H1 (cell line): ENCODE data around the gene NAV2. TPM values are rescaled to one million over a fixed set of nuclear protein-coding genes. Genes with fewer than 3 reads are reported as not detected.

Source experiments
- CTCF ChIA-PET: fragments of 300-600 bp; sonication (Branson Sonifier 250); formaldehyde crosslinking; loops from one replicate; lab custom pipeline; 2021; ENCODE audit not compliant: partially characterized antibody; lab: Charles Lee
- POLR2A ChIA-PET: fragments of 300-600 bp; sonication (Branson Sonifier 250); formaldehyde crosslinking; loops from one replicate; lab custom pipeline; 2021; ENCODE audit warnings: inconsistent platforms; ENCODE audit not compliant: partially characterized antibody; lab: Charles Lee
- DNase-seq, 2 experiments: peaks; one replicate each; pipeline versions ENCODE4 v3.0.0 to v3.0.0-alpha.2; 2010 to 2022; ENCODE audit warnings: low spot score in 2 of 2, low read depth in 1 of 2, mixed read lengths in 1 of 2
- FAIRE-seq: peaks from 2 replicates; lab custom pipeline; 2011; peaks lifted over from hg19 to GRCh38; lab: Jason Lieb, UNC
- H2AFZ ChIP-seq: 2 replicates; pipeline ENCODE4 v1.8.1; 2012; ENCODE audit warnings: low read length, inconsistent platforms
- H2AK5ac ChIP-seq: 2 replicates; pipeline ENCODE4 v1.6.1; 2013; ENCODE audit warnings: low read depth, low read length
- H2BK120ac ChIP-seq: replicated peaks from 2 replicates; pipeline ENCODE3; 2013; ENCODE audit warnings: low read depth, low read length, inconsistent platforms
- H2BK12ac ChIP-seq: 2 replicates; pipeline ENCODE4 v1.6.1; 2013; ENCODE audit warnings: low read depth, low read length
- H2BK15ac ChIP-seq: 2 replicates; pipeline ENCODE4 v1.6.1; 2013; ENCODE audit warnings: low read length
- H2BK20ac ChIP-seq: 2 replicates; pipeline ENCODE4 v1.6.1; 2013; ENCODE audit warnings: low read length
- H2BK5ac ChIP-seq: 2 replicates; pipeline ENCODE4 v1.6.1; 2013; ENCODE audit warnings: low read depth, low read length
- H3K14ac ChIP-seq: 2 replicates; pipeline ENCODE4 v1.6.1; 2013; ENCODE audit warnings: inconsistent platforms; ENCODE audit not compliant: insufficient read length
- H3K18ac ChIP-seq: 2 replicates; pipeline ENCODE4 v1.6.1; 2013; ENCODE audit warnings: low read length; ENCODE audit errors: extremely low read depth
- H3K23ac ChIP-seq: 2 replicates; pipeline ENCODE4 v1.6.1; 2013; ENCODE audit warnings: inconsistent platforms; ENCODE audit not compliant: insufficient read length
- H3K23me2 ChIP-seq: 2 replicates; pipeline ENCODE4 v1.6.1; 2013; ENCODE audit warnings: low read depth, low read length
- H3K27ac ChIP-seq: 2 replicates; pipeline ENCODE4 v1.6.1; 2011; ENCODE audit warnings: low read depth, low read length, inconsistent platforms
- H3K27me3 ChIP-seq, 4 experiments: replicated peaks in 1 of 4; 1 replicate in 1 of 4; 2 replicates in 3 of 4; pipeline versions ENCODE4 v1.6.1 to v1.8.1; 2011 to 2013; ENCODE audit warnings: low read length in 3 of 4, mild to moderate bottlenecking in 3 of 4, inconsistent platforms in 2 of 4, mixed read lengths in 2 of 4, moderate library complexity in 1 of 4; ENCODE audit not compliant: control insufficient read depth in 3 of 4, insufficient read depth in 3 of 4; ENCODE audit errors: extremely low read depth in 1 of 4
- H3K36me3 ChIP-seq, 4 experiments: 2 replicates each; pipeline versions ENCODE4 v1.6.1 to v1.8.1; 2011 to 2013; ENCODE audit warnings: mild to moderate bottlenecking in 4 of 4, low read length in 3 of 4, moderate library complexity in 2 of 4, control low read depth in 1 of 4, inconsistent platforms in 1 of 4; ENCODE audit not compliant: insufficient read depth in 4 of 4, control insufficient read depth in 2 of 4
- H3K4ac ChIP-seq: replicated peaks from 2 replicates; pipeline ENCODE3; 2013; ENCODE audit warnings: low read length, low read depth, mixed read lengths, inconsistent platforms; ENCODE audit not compliant: insufficient read length
- H3K4me1 ChIP-seq, 4 experiments: replicated peaks in 1 of 4; 1 replicate in 1 of 4; 2 replicates in 3 of 4; pipeline versions ENCODE4 v1.6.1 to v1.8.1; 2011 to 2013; ENCODE audit warnings: low read length in 3 of 4, inconsistent platforms in 2 of 4, mixed read lengths in 1 of 4; ENCODE audit not compliant: insufficient read depth in 4 of 4, control insufficient read depth in 3 of 4
- H3K4me2 ChIP-seq, 2 experiments: 2 replicates each; pipeline versions ENCODE4 v1.6.1 to v1.8.1; 2011 to 2013; ENCODE audit warnings: low read depth in 2 of 2, low read length in 2 of 2, control low read depth in 1 of 2, inconsistent platforms in 1 of 2, mild to moderate bottlenecking in 1 of 2; ENCODE audit not compliant: insufficient read depth in 1 of 2
- H3K4me3 ChIP-seq, 4 experiments: fragments of 200-600, 300-600 bp in 1 of 4; sonication (generic), shearing (Covaris generic), sonication (Bioruptor Twin) in 1 of 4; 2 replicates each; pipeline versions ENCODE4 v1.5.1 to v1.8.1; 2011 to 2016; ENCODE audit warnings: low read length in 4 of 4, low read depth in 3 of 4, control low read depth in 2 of 4, inconsistent platforms in 2 of 4, mild to moderate bottlenecking in 2 of 4, mixed read lengths in 1 of 4, moderate library complexity in 1 of 4; ENCODE audit not compliant: insufficient read depth in 2 of 4; ENCODE audit errors: extremely low read depth in 1 of 4
- H3K56ac ChIP-seq: replicated peaks from 2 replicates; pipeline ENCODE3; 2013; ENCODE audit warnings: low read depth, mild to moderate bottlenecking, mixed read lengths, low read length, inconsistent platforms; ENCODE audit not compliant: insufficient read length
- H3K79me1 ChIP-seq: 2 replicates; pipeline ENCODE4 v1.6.1; 2013; ENCODE audit warnings: low read depth, low read length, control low read depth
- H3K79me2 ChIP-seq, 2 experiments: 2 replicates each; pipeline versions ENCODE4 v1.6.1 to v1.8.1; 2012 to 2013; ENCODE audit warnings: low read length in 2 of 2, mild to moderate bottlenecking in 2 of 2, inconsistent platforms in 1 of 2; ENCODE audit not compliant: insufficient read depth in 2 of 2, control insufficient read depth in 1 of 2
- H3K9ac ChIP-seq, 4 experiments: replicated peaks in 1 of 4; 1 replicate in 1 of 4; 2 replicates in 3 of 4; pipeline versions ENCODE4 v1.6.1 to v1.8.1; 2011 to 2013; ENCODE audit warnings: low read depth in 3 of 4, low read length in 3 of 4, control low read depth in 2 of 4, mild to moderate bottlenecking in 2 of 4, moderate library complexity in 2 of 4, inconsistent platforms in 1 of 4; ENCODE audit errors: extremely low read depth in 1 of 4
- H3K9me3 ChIP-seq, 2 experiments: 2 replicates each; pipeline versions ENCODE4 v1.6.1 to v1.8.1; 2012 to 2013; ENCODE audit warnings: mild to moderate bottlenecking in 2 of 2, moderate library complexity in 2 of 2, control low read depth in 1 of 2, inconsistent platforms in 1 of 2, low read depth in 1 of 2, low read length in 1 of 2, mixed read lengths in 1 of 2; ENCODE audit not compliant: insufficient read depth in 2 of 2
- H4K20me1 ChIP-seq, 2 experiments: replicated peaks in 1 of 2; 2 replicates each; pipeline versions ENCODE3 to v1.8.1; 2011 to 2013; ENCODE audit warnings: inconsistent platforms in 2 of 2, low read length in 2 of 2, mild to moderate bottlenecking in 1 of 2; ENCODE audit not compliant: insufficient read depth in 2 of 2, control insufficient read depth in 1 of 2
- H4K5ac ChIP-seq: 2 replicates; pipeline ENCODE4 v1.6.1; 2013; ENCODE audit warnings: low read length, low read depth, mixed read lengths, inconsistent platforms; ENCODE audit not compliant: insufficient read length
- H4K8ac ChIP-seq: 2 replicates; pipeline ENCODE4 v1.8.0; 2013; ENCODE audit warnings: mild to moderate bottlenecking, moderate library complexity, low read length, inconsistent platforms; ENCODE audit not compliant: insufficient read depth; ENCODE audit errors: extremely low read depth
- H4K91ac ChIP-seq: replicated peaks from 2 replicates; pipeline ENCODE3; 2013; ENCODE audit warnings: low read length, mixed read lengths, inconsistent platforms; ENCODE audit not compliant: insufficient read length
- JUND ChIP-seq: IDR thresholded peaks from 2 replicates; pipeline ENCODE4 v1.6.1; 2011; ENCODE audit warnings: mild to moderate bottlenecking, improper control_type of control experiment, low read length
- KDM5A ChIP-seq: fragments of 200-600 bp; IDR thresholded peaks from 2 replicates; pipeline ENCODE4 v1.7.1; 2012; ENCODE audit warnings: mild to moderate bottlenecking, low read length, inconsistent platforms, mixed read lengths
- TEAD4 ChIP-seq: IDR thresholded peaks from 2 replicates; pipeline ENCODE4 v1.6.1; 2012; ENCODE audit warnings: low read depth, low read length, inconsistent platforms, mixed read lengths
- ZNF274 ChIP-seq: IDR thresholded peaks from 2 replicates; pipeline ENCODE4 v1.7.0; 2012; ENCODE audit warnings: low read length, borderline replicate concordance; ENCODE audit errors: extremely low read depth
- WGBS, 2 experiments: shearing (Covaris generic) in 1 of 2; methylation state at CpG; one replicate each; pipeline versions ENCODE4 v1.1.6 to v1.1.7; 2013 to 2015; ENCODE audit warnings: low lambda C conversion rate in 2 of 2, mixed read lengths in 2 of 2, inconsistent platforms in 1 of 2, low coverage in 1 of 2, missing lambda C conversion rate in 1 of 2; ENCODE audit not compliant: insufficient replicate concordance in 2 of 2, insufficient coverage in 1 of 2, insufficient read length in 1 of 2; ENCODE audit errors: extremely low coverage in 1 of 2, missing lambda C conversion rate in 1 of 2; 5-methylcytosine and 5-hydroxymethylcytosine counted together
- polyA plus RNA-seq, 7 experiments: library from polyadenylated mRNA; depleted of rRNA in 3 of 7; stranded (reverse) in 5 of 7; unstranded in 2 of 7; fragments of >200 nt in 5 of 7; fragments of 200-250 nt in 2 of 7; gene quantifications; 1 replicate in 5 of 7; 2 replicates in 1 of 7; 4 replicates in 1 of 7; pipeline versions ENCODE4 v1.2.1 to v1.2.3, GENCODE V29; 2011 to 2013; ENCODE audit warnings: missing spikeins in 2 of 7, mixed read lengths in 2 of 7
- total RNA-seq: library from RNA; stranded (reverse); fragmentation: NEBNext Ultra II Directional; extraction: Animal tissue kit (Norgen Biotek cat#: 25700); gene quantifications from 2 replicates; pipeline ENCODE4 v1.2.1, GENCODE V29; 2021

NAV2 gene
- total and polyA plus RNA-seq, 2 of the 8 experiments (the other 6 are each of a cell fraction or from before 2014, with no cell fraction given), result 35.6 to 73.6 TPM

DNA sequence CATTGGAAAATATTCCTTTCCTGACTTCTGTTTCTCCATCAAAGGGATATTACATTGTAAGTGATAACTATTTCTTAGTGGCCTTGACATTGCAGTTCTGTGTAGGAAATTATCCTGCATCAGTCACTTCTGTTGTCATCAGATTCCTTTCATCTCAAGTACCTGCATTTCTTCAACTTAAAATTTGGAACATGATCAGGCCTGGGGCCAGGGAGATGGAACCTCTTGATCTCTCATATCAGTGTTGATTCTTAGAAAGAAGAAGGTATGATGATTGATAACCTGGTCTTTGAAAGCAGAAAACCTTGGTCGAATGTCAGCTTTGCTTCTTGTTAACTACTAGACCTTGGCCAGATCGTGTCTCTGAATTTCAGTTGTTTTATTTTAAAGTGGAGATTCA is 93.6 kb downstream of the NAV2 start:
- Histone ChIP-seq H3K36me3 (peaks cover 0 to 8% (median 2%) of the 10 kb centered on the region in 4 experiments; a peak in 3 of 8 replicates), H4K20me1 (peaks cover 0 to 2% of the 10 kb centered on the region in 2 experiments), H3K4me3 (no peak overlapping the region), H3K23ac (no peak overlapping the region), H3K27ac (no peak overlapping the region), H2BK120ac (no peak overlapping the region), H3K56ac (no peak overlapping the region), H4K8ac (no peak overlapping the region), H3K14ac (no peak overlapping the region), H3K79me2 (peaks cover 5 to 98% of the 10 kb centered on the region in 2 experiments; a peak in 3 of 4 replicates), H3K79me1 (peaks cover 4% of the 10 kb centered on the region; the same call in 1 of the 2 replicates), H2BK15ac (no peak overlapping the region), H2BK5ac (no peak overlapping the region), H3K9ac (no peak overlapping the region), H3K4ac (no peak overlapping the region), H2BK20ac (no peak overlapping the region), H3K23me2 (no peaks in the 10 kb centered on the region), H4K91ac (no peak overlapping the region), H3K4me2 (no peak overlapping the region), H3K18ac (no peak overlapping the region), H2BK12ac (no peak overlapping the region), H2AFZ (no peak overlapping the region), H3K4me1 (peaks cover 16 to 36% (median 25%) of the 10 kb centered on the region in 4 experiments; a peak in 6 of 7 replicates), H4K5ac (no peak overlapping the region), H3K27me3 (no peaks in the 10 kb centered on the region), H2AK5ac (no peak overlapping the region), H3K9me3 (no peaks in the 10 kb centered on the region)
- no peak for TF ChIP-seq JUND
- TF ChIP-seq KDM5A, result no peak
- TF ChIP-seq TEAD4, result no peak
- TF ChIP-seq ZNF274, result no peak
- ChIA-PET CTCF (interaction anchor here (1.1 to 5.9 kb wide), 8 partner anchors 9 to 242 kb away, joined by 3 to 49 read pairs (median 6); no protein-coding TSS in a partner anchor), POLR2A (interaction anchor here (1.3 to 1.4 kb wide), 2 partner anchors 12 to 27 kb away, joined by 3 to 5 read pairs; no protein-coding TSS in a partner anchor)
- DNase-seq (no peak), FAIRE-seq (no peak)
- WGBS, 2 experiments, result 98% methylated on average over 2 of the region's 2 CpGs; no CpG with 5 or more reads in 1 of the 2 experiments
